Stimulated activated CD4-positive, alpha-beta T cell treated with anti-CD3 and anti-CD28 coated beads, Interleukin-12 subunit alpha, Interleukin-12 subunit beta, amount 100 ng/mL, for 48 hours (primary cell): ENCODE measurements around the gene GPS2.
"Not testable (repeated sequence)": the region's sequence is repeated elsewhere in the genome, so short reads cannot be mapped to it uniquely, and the experiment has no call there.

Source experiments
- DNase-seq, 3 donors: peaks; one replicate each; pipeline ENCODE4 v3.0.0-alpha.2; 2020; ENCODE audit warnings: low read depth in 2 of 3, low spot score in 1 of 3

Gene GPS2

GRCh38 chr17:7337600-7337999 lies 22.4 kb upstream of the GPS2 start:
- DNase-seq, result not testable (repeated sequence)

- DNase-seq, result peak; percentile 61 to 83 (median 83)
These were observed 21.3 kb upstream of the GPS2 start, which contains the start of gene ACAP1 for GRCh38 chr17:7336240-7337175. Gene ACAP1 (plus strand): TSS chr17:7336529. CDS start chr17:7336735, 206 bp downstream.

GRCh38 chr17:7335765-7336164 lies 20.6 kb upstream of the GPS2 start:
- not testable (repeated sequence) for DNase-seq

- DNase-seq, result no peak
These were observed 19.9 kb upstream of the GPS2 start for GRCh38 chr17:7334938-7335538.

- DNase-seq, result peak in 1 of 3 donors; percentile 27
These were observed 17.5 kb upstream of the GPS2 start for GRCh38 chr17:7332600-7333069.

GRCh38 chr17:7332111-7332510 lies 17.0 kb upstream of the GPS2 start:
- no peak for DNase-seq

- no peak for DNase-seq
These were observed 15.5 kb upstream of the GPS2 start for GRCh38 chr17:7330638-7331015.

GRCh38 chr17:7329997-7330637 lies 15.0 kb upstream of the GPS2 start:
- DNase-seq, result peak; percentile 63 to 76 (median 71)

GRCh38 chr17:7329374-7329996 lies 14.3 kb upstream of the GPS2 start:
- peak; percentile 93 to 96 (median 94) for DNase-seq

GRCh38 chr17:7328840-7329373 lies 13.7 kb upstream of the GPS2 start, which contains the start of gene NEURL4:
Gene NEURL4 (minus strand): TSS chr17:7329335. CDS start chr17:7329312, 23 bp downstream.
- no peak for DNase-seq

- no peak for DNase-seq
These were observed 12.8 kb upstream of the GPS2 start for GRCh38 chr17:7328009-7328408.

- DNase-seq, result no peak
These were observed 12.3 kb upstream of the GPS2 start for GRCh38 chr17:7327501-7327900.

- no peak for DNase-seq
These were observed 11.9 kb upstream of the GPS2 start for GRCh38 chr17:7327056-7327455.

- no peak for DNase-seq
These were observed 11.0 kb upstream of the GPS2 start for GRCh38 chr17:7326186-7326585.

GRCh38 chr17:7325031-7325528 lies 9.9 kb upstream of the GPS2 start:
- DNase-seq, result no peak

GRCh38 chr17:7324438-7324779 lies 9.2 kb upstream of the GPS2 start:
- DNase-seq, result no peak

GRCh38 chr17:7323731-7324437 lies 8.7 kb upstream of the GPS2 start:
- peak; percentile 36 to 69 (median 56) for DNase-seq

GRCh38 chr17:7322520-7323194 lies 7.5 kb upstream of the GPS2 start:
- DNase-seq, result no peak

GRCh38 chr17:7321466-7321865 lies 6.3 kb upstream of the GPS2 start:
- no peak for DNase-seq
